Activated CD8-positive, alpha-beta T cell treated with anti-CD3 and anti-CD28 coated beads for 36 hours (primary cell): Measurements from ENCODE around the gene GRN. TPM values are rescaled to one million over a fixed set of nuclear protein-coding genes. Genes with fewer than 3 reads are reported as not detected.

Experiments
- ATAC-seq: fragments of 200-7000 bp; cut with Tn5 transposase; one replicate; pipeline ENCODE4 v1.10.0; 2021; ENCODE audit warnings: mild to moderate bottlenecking, moderate library complexity
- CTCF ChIA-PET: fragments of 350-600 bp; sonication (Branson Sonifier 250); formaldehyde crosslinking; loops from one replicate; lab custom pipeline; 2021; ENCODE audit warnings: antibody characterized with exemption; lab: Charles Lee
- POLR2A ChIA-PET: fragments of 350-600 bp; sonication (Branson Sonifier 250); formaldehyde crosslinking; loops from one replicate; lab custom pipeline; 2021; ENCODE audit warnings: antibody characterized with exemption; lab: Charles Lee
- DNase-seq: peaks from one replicate; pipeline ENCODE4 v3.0.0-alpha.2; 2020
- H3K27ac Mint-ChIP-seq: one replicate; pipeline ENCODE4 v1.8.0; 2021; ENCODE audit warnings: mild to moderate bottlenecking, mixed read lengths
- H3K27me3 Mint-ChIP-seq: one replicate; pipeline ENCODE4 v1.8.0; 2021; ENCODE audit warnings: mixed read lengths
- H3K36me3 Mint-ChIP-seq: one replicate; pipeline ENCODE4 v1.8.0; 2021; ENCODE audit warnings: low read depth, mixed read lengths
- H3K4me1 Mint-ChIP-seq: one replicate; pipeline ENCODE4 v1.8.0; 2021; ENCODE audit warnings: low read depth, mixed read lengths
- H3K4me3 Mint-ChIP-seq: one replicate; pipeline ENCODE4 v1.8.0; 2021; ENCODE audit warnings: mild to moderate bottlenecking, moderate library complexity, mixed read lengths
- H3K9me3 Mint-ChIP-seq: one replicate; pipeline ENCODE4 v1.8.0; 2021; ENCODE audit warnings: mixed read lengths
- CTCF ChIP-seq: fragments of 200-600 bp; IDR thresholded peaks from one replicate; pipeline ENCODE4 v1.8.0; 2022; ENCODE audit warnings: antibody characterized with exemption, mild to moderate bottlenecking
- intact Hi-C: fragments of 100-400 bp; cut with micrococcal nuclease; formaldehyde crosslinking; loops from one replicate; pipeline ENCODE4 v1.10.0; 2022
- total RNA-seq, 2 experiments: library from RNA; stranded (reverse); gene quantifications; one replicate each; pipeline ENCODE4 v1.2.3, GENCODE V29; 2021

GRN gene
- total RNA-seq, 2 experiments from 2014 or later = 34.8 to 35.5 TPM

GRCh38 chr17:44310609-44311376 is 34.3 kb upstream of the GRN start:
- H3K4me1 Mint-ChIP-seq = peaks cover 14% of the 10 kb centered on the region
- ATAC-seq = no peak
- peaks cover 26% of the 10 kb centered on the region for H3K27me3 Mint-ChIP-seq
- intact Hi-C loops = no loop called here
- TF ChIP-seq CTCF = no peak
- CTCF ChIA-PET = interaction anchor here (1.1 kb wide), 2 partner anchors 10 to 14 kb away, joined by 3 read pairs; partner anchors contain the start of gene SLC25A39
- H3K36me3 Mint-ChIP-seq = no peaks in the 10 kb centered on the region
- no peaks in the 10 kb centered on the region for H3K9me3 Mint-ChIP-seq
- DNase-seq = no peak
- POLR2A ChIA-PET = interaction anchor here (0.8 to 1.4 kb wide), 2 partner anchors 8 to 12 kb away, joined by 3 read pairs; no protein-coding TSS in a partner anchor
- no peak overlapping the region for H3K27ac Mint-ChIP-seq
- H3K4me3 Mint-ChIP-seq = no peak overlapping the region

- Mint-ChIP-seq H3K36me3 (no peaks in the 10 kb centered on the region), H3K27me3 (peaks cover 29% of the 10 kb centered on the region), H3K4me3 (no peak overlapping the region), H3K27ac (no peak overlapping the region), H3K4me1 (peaks cover 21% of the 10 kb centered on the region), H3K9me3 (no peaks in the 10 kb centered on the region)
- TF ChIP-seq CTCF = no peak
- ATAC-seq (no peak), DNase-seq (no peak)
- CTCF ChIA-PET = no interaction called here
- POLR2A ChIA-PET = interaction anchor here (0.8 kb wide), 1 partner anchor 17 kb away, joined by 3 read pairs; no protein-coding TSS in a partner anchor
- intact Hi-C loops = no loop called here
Measured at GRCh38 chr17:44311562-44312181, 33.4 kb upstream of the GRN start.

- ATAC-seq = no peak
- no peak overlapping the region for H3K27ac Mint-ChIP-seq
Measured at GRCh38 chr17:44312396-44313104, 32.6 kb upstream of the GRN start.

GRCh38 chr17:44314031-44314430 is 31.1 kb upstream of the GRN start:
- CTCF ChIA-PET = interaction anchor here (1.6 kb wide), 1 partner anchor 40 kb away, joined by 4 read pairs; no protein-coding TSS in a partner anchor
- peaks cover 2% of the 10 kb centered on the region for H3K36me3 Mint-ChIP-seq
- no peaks in the 10 kb centered on the region for H3K9me3 Mint-ChIP-seq
- H3K4me3 Mint-ChIP-seq = no peak overlapping the region
- no peak overlapping the region for H3K27ac Mint-ChIP-seq
- ATAC-seq (no peak), DNase-seq (no peak)
- H3K4me1 Mint-ChIP-seq = peaks cover 15% of the 10 kb centered on the region
- H3K27me3 Mint-ChIP-seq = peaks cover 30% of the 10 kb centered on the region
- POLR2A ChIA-PET = interaction anchor here (0.5 to 1.8 kb wide), 4 partner anchors 93 to 308 kb away, joined by 3 to 8 read pairs (median 5); no protein-coding TSS in a partner anchor
- intact Hi-C loops = no loop called here
- no peak for TF ChIP-seq CTCF

More at GRCh38 chr17:44312396-44313104, 32.6 kb upstream of the GRN start:
- Mint-ChIP-seq H3K4me1 (peaks cover 18% of the 10 kb centered on the region), H3K27me3 (peaks cover 30% of the 10 kb centered on the region), H3K9me3 (no peaks in the 10 kb centered on the region), H3K36me3 (no peaks in the 10 kb centered on the region), H3K4me3 (no peak overlapping the region)
- TF ChIP-seq CTCF = no peak
- intact Hi-C loops = no loop called here
- ChIA-PET CTCF (no interaction called here), POLR2A (interaction anchor here (0.8 kb wide), 1 partner anchor 16 kb away, joined by 3 read pairs; no protein-coding TSS in a partner anchor)
- no peak for DNase-seq
